ENCODE results near the gene SRXN1. TPM values are rescaled to one million over a fixed set of nuclear protein-coding genes. Genes with fewer than 3 reads are reported as not detected.
"Not testable (repeated sequence)": the region's sequence is repeated elsewhere in the genome, so short reads cannot be mapped to it uniquely, and the experiment has no call there.

SRXN1 gene
- total RNA-seq, 1 donor from 2014 or later = 13.3 TPM

- no peak for DNase-seq (ENCODE audit: low spot score in 2 of 2, unreplicated experiment in 2 of 2)
- H3K4me3 Mint-ChIP-seq = no peak overlapping the region
- no peak for TF ChIP-seq CTCF (IDR thresholded peaks at IDR 0.05; ENCODE audit: unreplicated experiment)
- H3K9me3 Mint-ChIP-seq = no peaks in the 10 kb centered on the region
- no peaks in the 10 kb centered on the region for H3K36me3 Mint-ChIP-seq
- H3K27me3 Mint-ChIP-seq (ENCODE audit: low read depth) = peaks cover 59% of the 10 kb centered on the region
- H3K4me1 Mint-ChIP-seq = no peaks in the 10 kb centered on the region
- no peak overlapping the region for H3K27ac Mint-ChIP-seq
Observed at GRCh38 chr20:697826-698225, 44.8 kb upstream of the SRXN1 start.

GRCh38 chr20:695165-695866 lies 42.3 kb upstream of the SRXN1 start:
- TF ChIP-seq CTCF (IDR thresholded peaks at IDR 0.05; ENCODE audit: unreplicated experiment) = no peak
- no peak overlapping the region for H3K27ac Mint-ChIP-seq
- H3K27me3 Mint-ChIP-seq (ENCODE audit: low read depth) = peaks cover 67% of the 10 kb centered on the region

GRCh38 chr20:694496-694895 lies 41.5 kb upstream of the SRXN1 start:
- Mint-ChIP-seq H3K4me3 (no peak overlapping the region), H3K9me3 (no peaks in the 10 kb centered on the region), H3K36me3 (no peaks in the 10 kb centered on the region), H3K27ac (no peak overlapping the region), H3K4me1 (no peaks in the 10 kb centered on the region), H3K27me3 (ENCODE audit: low read depth) (peaks cover 66% of the 10 kb centered on the region)
- no peak for TF ChIP-seq CTCF (IDR thresholded peaks at IDR 0.05; ENCODE audit: unreplicated experiment)
- no peak for DNase-seq (ENCODE audit: low spot score in 2 of 2, unreplicated experiment in 2 of 2)

More at GRCh38 chr20:695165-695866, 42.3 kb upstream of the SRXN1 start:
- Mint-ChIP-seq H3K4me1 (no peaks in the 10 kb centered on the region), H3K9me3 (no peaks in the 10 kb centered on the region), H3K4me3 (no peak overlapping the region), H3K36me3 (no peaks in the 10 kb centered on the region)
- no peak for DNase-seq (ENCODE audit: low spot score in 2 of 2, unreplicated experiment in 2 of 2)

GRCh38 chr20:693786-694185 lies 40.8 kb upstream of the SRXN1 start:
- peaks cover 69% of the 10 kb centered on the region for H3K27me3 Mint-ChIP-seq (ENCODE audit: low read depth)
- not testable (repeated sequence) for H3K36me3 Mint-ChIP-seq

GRCh38 chr20:692044-692443 lies 39.0 kb upstream of the SRXN1 start:
- no peak for DNase-seq (ENCODE audit: low spot score in 2 of 2, unreplicated experiment in 2 of 2)
- Mint-ChIP-seq H3K9me3 (no peaks in the 10 kb centered on the region), H3K36me3 (no peaks in the 10 kb centered on the region), H3K27ac (no peak overlapping the region), H3K4me1 (no peaks in the 10 kb centered on the region), H3K4me3 (no peak overlapping the region), H3K27me3 (ENCODE audit: low read depth) (peaks cover 75% of the 10 kb centered on the region)
- no peak for TF ChIP-seq CTCF (IDR thresholded peaks at IDR 0.05; ENCODE audit: unreplicated experiment)

More at GRCh38 chr20:693786-694185, 40.8 kb upstream of the SRXN1 start:
- not testable (repeated sequence) for H3K27ac Mint-ChIP-seq; DNase-seq (ENCODE audit: low spot score in 2 of 2, unreplicated experiment in 2 of 2); H3K4me1 Mint-ChIP-seq; H3K4me3 Mint-ChIP-seq; H3K9me3 Mint-ChIP-seq

- H3K27me3 Mint-ChIP-seq (ENCODE audit: low read depth) = peaks cover 69% of the 10 kb centered on the region
- no peak overlapping the region for H3K4me3 Mint-ChIP-seq
- H3K27ac Mint-ChIP-seq = no peak overlapping the region
- no peaks in the 10 kb centered on the region for H3K4me1 Mint-ChIP-seq
- H3K36me3 Mint-ChIP-seq = no peaks in the 10 kb centered on the region
- H3K9me3 Mint-ChIP-seq = no peaks in the 10 kb centered on the region
- no peak for TF ChIP-seq CTCF (IDR thresholded peaks at IDR 0.05; ENCODE audit: unreplicated experiment)
- no peak for DNase-seq (ENCODE audit: low spot score in 2 of 2, unreplicated experiment in 2 of 2)
Observed at GRCh38 chr20:689947-690346, 36.9 kb upstream of the SRXN1 start.

Data from mesothelial cell of epicardium (in vitro differentiated cells).